A673 (cell line): ENCODE results near the gene SEMA5A. TPM values are rescaled to one million over a fixed set of nuclear protein-coding genes. Genes with fewer than 3 reads are reported as not detected.

Source experiments
- BruUV-seq: library from RNA; stranded (reverse); fragments of 400-500 nt; replicated peaks from 2 replicates; lab custom pipeline; 2021; lab: Mats Ljungman, UMichigan
- CTCF ChIA-PET: fragments of 300-600 bp; sonication (Branson Sonifier 250); formaldehyde crosslinking; loops from one replicate; lab custom pipeline; 2022; ENCODE audit warnings: antibody characterized with exemption; lab: Charles Lee
- POLR2A ChIA-PET: fragments of 300-600 bp; sonication (Branson Sonifier 250); formaldehyde crosslinking; loops from one replicate; lab custom pipeline; 2022; ENCODE audit warnings: antibody characterized with exemption; ENCODE audit not compliant: low non-redundant PET; lab: Charles Lee
- DNase-seq: peaks from one replicate; pipeline ENCODE4 v3.0.0-alpha.2; 2015; ENCODE audit warnings: low spot score
- H3K27ac ChIP-seq: fragments of 200-600 bp; sonication (generic); 2 replicates; pipeline ENCODE4 v1.5.1; 2016; ENCODE audit warnings: mixed run types, low read depth, mild to moderate bottlenecking, mixed read lengths, antibody characterized with exemption, low read length; ENCODE audit not compliant: poor library complexity, severe bottlenecking
- H3K27me3 ChIP-seq: fragments of 200-600 bp; sonication (generic); replicated peaks from 2 replicates; pipeline ENCODE4 v1.6.1; 2017; ENCODE audit warnings: mixed run types, low read depth, mild to moderate bottlenecking, mixed read lengths, antibody characterized with exemption, low read length; ENCODE audit not compliant: insufficient read depth, poor library complexity
- H3K36me3 ChIP-seq: fragments of 200-600 bp; sonication (generic); 2 replicates; pipeline ENCODE4 v1.6.1; 2016; ENCODE audit warnings: mixed run types, mild to moderate bottlenecking, mixed read lengths, antibody characterized with exemption, low read length; ENCODE audit not compliant: insufficient read depth, poor library complexity, severe bottlenecking
- H3K4me1 ChIP-seq: fragments of 200-600 bp; sonication (generic); 2 replicates; pipeline ENCODE4 v1.6.1; 2017; ENCODE audit warnings: mixed run types, mild to moderate bottlenecking, mixed read lengths, antibody characterized with exemption, low read length; ENCODE audit not compliant: insufficient read depth, poor library complexity, severe bottlenecking
- H3K4me3 ChIP-seq: fragments of 200-600 bp; sonication (generic); 2 replicates; pipeline ENCODE4 v1.5.1; 2016; ENCODE audit warnings: low read depth, mixed run types, mild to moderate bottlenecking, mixed read lengths, low read length; ENCODE audit not compliant: poor library complexity, severe bottlenecking
- H3K9me3 ChIP-seq: fragments of 200-600 bp; sonication (generic); 2 replicates; pipeline ENCODE4 v1.6.1; 2016; ENCODE audit warnings: mixed run types, low read depth, mild to moderate bottlenecking, mixed read lengths, antibody characterized with exemption, low read length; ENCODE audit not compliant: poor library complexity, severe bottlenecking
- CTCF ChIP-seq: fragments of 300-800, 200-600 bp; sonication (generic); conservative IDR thresholded peaks from 2 replicates; pipeline ENCODE4 v1.5.1; 2017; ENCODE audit warnings: low read depth, mild to moderate bottlenecking, antibody characterized with exemption, low read length, moderate library complexity, mixed read lengths
- EZH2 ChIP-seq: fragments of 200-600 bp; sonication (generic); IDR thresholded peaks from 2 replicates; pipeline ENCODE4 v1.6.1; 2017; ENCODE audit warnings: borderline replicate concordance, low read depth, mild to moderate bottlenecking, mixed read lengths, antibody characterized with exemption, low read length; ENCODE audit not compliant: poor library complexity, severe bottlenecking
- intact Hi-C: fragments of 100-400 bp; cut with micrococcal nuclease; formaldehyde crosslinking; loops from one replicate; pipeline ENCODE4 v1.10.0; 2022; ENCODE audit not compliant: unreplicated experiment
- total RNA-seq: library from RNA; stranded (reverse); gene quantifications from 2 replicates; pipeline ENCODE4 v1.2.3, GENCODE V29; 2021

The SEMA5A gene
- total RNA-seq, 1 experiment from 2014 or later: 0.17 TPM

- H3K4me1 ChIP-seq: no peaks in the 10 kb centered on the region
- H3K36me3 ChIP-seq: no peaks in the 10 kb centered on the region
- DNase-seq: no peak
- intact Hi-C loops: no loop called here
- CTCF ChIA-PET: no interaction called here
- no peaks in the 10 kb centered on the region for H3K27me3 ChIP-seq
- BruUV-seq: no TSS peak
- no peak overlapping the region for H3K27ac ChIP-seq
- POLR2A ChIA-PET: no interaction called here
- TF ChIP-seq CTCF: no peak
- TF ChIP-seq EZH2: no peak
- H3K4me3 ChIP-seq: no peak overlapping the region
- no peaks in the 10 kb centered on the region for H3K9me3 ChIP-seq
Observed at GRCh38 chr5:9391080-9391479, 154.8 kb downstream of the SEMA5A start.

- H3K4me3 ChIP-seq: no peak overlapping the region
- H3K36me3 ChIP-seq: no peaks in the 10 kb centered on the region
- DNase-seq: no peak
- no peak for TF ChIP-seq EZH2
- no peak for TF ChIP-seq CTCF
- H3K9me3 ChIP-seq: no peaks in the 10 kb centered on the region
- no peaks in the 10 kb centered on the region for H3K27me3 ChIP-seq
- intact Hi-C loops: no loop called here
- ChIA-PET POLR2A (no interaction called here), CTCF (no interaction called here)
- H3K4me1 ChIP-seq: no peaks in the 10 kb centered on the region
- no peak overlapping the region for H3K27ac ChIP-seq
- no TSS peak for BruUV-seq
Observed at GRCh38 chr5:9390113-9390512, 155.8 kb downstream of the SEMA5A start.

GRCh38 chr5:9388941-9389674 is 156.8 kb downstream of the SEMA5A start:
- ChIA-PET CTCF (no interaction called here), POLR2A (no interaction called here)
- Histone ChIP-seq H3K36me3 (no peaks in the 10 kb centered on the region), H3K27ac (no peak overlapping the region), H3K4me1 (no peaks in the 10 kb centered on the region), H3K4me3 (no peak overlapping the region), H3K27me3 (no peaks in the 10 kb centered on the region), H3K9me3 (no peaks in the 10 kb centered on the region)
- BruUV-seq: no TSS peak
- intact Hi-C loops: no loop called here
- no peak for DNase-seq
- TF ChIP-seq EZH2 (no peak), CTCF (no peak)
